ENCODE data around the gene ZACN. TPM values are rescaled to one million over a fixed set of nuclear protein-coding genes. Genes with fewer than 3 reads are reported as not detected.

Gene ZACN

Small RNA genes lying within 50 kb of the gene (small RNA-seq; reads per million reads assigned to genes)
- not detected for gene MIR6868
